HepG2 (cell line): ENCODE results near the gene CCDC201. TPM values are rescaled to one million over a fixed set of nuclear protein-coding genes. Genes with fewer than 3 reads are reported as not detected.
A peak's percentile ranks its signal among the peaks of the same experiment; 100 is the strongest.

ENCODE experiments used
- BRF2 ChIP-seq: sonication (generic); formaldehyde crosslinking; IDR thresholded peaks from 2 replicates; pipeline ENCODE4 v1.8.1; 2022; ENCODE audit warnings: mild to moderate bottlenecking, missing genetic modification reagents
- CREBL2 ChIP-seq: sonication (generic); formaldehyde crosslinking; IDR thresholded peaks from 2 replicates; pipeline ENCODE4 v1.8.1; 2023; ENCODE audit warnings: missing genetic modification reagents, mild to moderate bottlenecking, borderline replicate concordance
- DMAP1 ChIP-seq: IDR thresholded peaks from 2 replicates; pipeline ENCODE4 v1.6.1; 2016
- GZF1 ChIP-seq: sonication (generic); formaldehyde crosslinking; IDR thresholded peaks from 2 replicates; pipeline ENCODE4 v1.5.1; 2020; ENCODE audit warnings: mild to moderate bottlenecking, missing genetic modification reagents
- HDAC2 ChIP-seq: sonication (generic); formaldehyde crosslinking; IDR thresholded peaks from 2 replicates; pipeline ENCODE4 v1.4.0; 2020; ENCODE audit warnings: missing genetic modification reagents
- HINFP ChIP-seq: sonication (generic); formaldehyde crosslinking; IDR thresholded peaks from 2 replicates; pipeline ENCODE4 v1.4.0; 2020; ENCODE audit warnings: low read depth, mild to moderate bottlenecking, missing genetic modification reagents
- KLF13 ChIP-seq: sonication (generic); formaldehyde crosslinking; IDR thresholded peaks from 2 replicates; pipeline ENCODE4 v1.4.0; 2020; ENCODE audit warnings: mild to moderate bottlenecking, missing genetic modification reagents
- MXD3 ChIP-seq: IDR thresholded peaks from 2 replicates; pipeline ENCODE4 v1.6.1; 2016; ENCODE audit warnings: mild to moderate bottlenecking, missing biosample characterization, missing genetic modification reagents
- ONECUT2 ChIP-seq: sonication (generic); formaldehyde crosslinking; IDR thresholded peaks from 2 replicates; pipeline ENCODE4 v1.4.0; 2020; ENCODE audit warnings: missing genetic modification reagents
- PAF1 ChIP-seq: IDR thresholded peaks from 2 replicates; pipeline ENCODE4 v1.6.1; 2016; ENCODE audit warnings: missing genetic modification reagents, missing compliant biosample characterization
- REST ChIP-seq, 2 experiments: IDR thresholded peaks; 2 replicates each; pipeline ENCODE4 v1.6.1; 2011 to 2012; ENCODE audit warnings: low read length in 2 of 2, borderline replicate concordance in 1 of 2, low read depth in 1 of 2, mild to moderate bottlenecking in 1 of 2, moderate library complexity in 1 of 2
- RFX5 ChIP-seq: IDR thresholded peaks from 2 replicates; pipeline ENCODE4 v1.6.1; 2011; ENCODE audit warnings: low read depth, low read length, improper control_type of control experiment
- RXRB ChIP-seq: IDR thresholded peaks from 2 replicates; pipeline ENCODE4 v1.6.1; 2016; ENCODE audit warnings: borderline replicate concordance, missing genetic modification reagents, missing compliant biosample characterization
- TFAP4 ChIP-seq: sonication (generic); IDR thresholded peaks from 2 replicates; pipeline ENCODE4 v1.6.1; 2016; ENCODE audit warnings: low read depth, borderline replicate concordance
- ZBTB14 ChIP-seq: sonication (generic); formaldehyde crosslinking; IDR thresholded peaks from 2 replicates; pipeline ENCODE4 v1.4.0; 2020; ENCODE audit warnings: missing genetic modification reagents
- ZNF235 ChIP-seq: sonication (generic); formaldehyde crosslinking; IDR thresholded peaks from 2 replicates; pipeline ENCODE4 v1.8.1; 2023; ENCODE audit warnings: mild to moderate bottlenecking, missing genetic modification reagents, borderline replicate concordance
- ZNF30 ChIP-seq: sonication (generic); formaldehyde crosslinking; IDR thresholded peaks from 2 replicates; pipeline ENCODE4 v1.5.0; 2020; ENCODE audit warnings: mild to moderate bottlenecking, missing genetic modification reagents
- ZNF562 ChIP-seq: sonication (generic); formaldehyde crosslinking; IDR thresholded peaks from 2 replicates; pipeline ENCODE4 v1.8.0; 2022; ENCODE audit warnings: missing genetic modification reagents, borderline replicate concordance
- ZNF614 ChIP-seq: IDR thresholded peaks from 2 replicates; pipeline ENCODE4 v1.6.1; 2018; ENCODE audit warnings: missing biosample characterization, missing genetic modification reagents, inconsistent platforms, borderline replicate concordance
- ZNF775 ChIP-seq: sonication (generic); formaldehyde crosslinking; IDR thresholded peaks from 2 replicates; pipeline ENCODE4 v1.4.0; 2020; ENCODE audit warnings: missing genetic modification reagents, mild to moderate bottlenecking, moderate library complexity, borderline replicate concordance
- polyA plus RNA-seq, 8 experiments: library from polyadenylated mRNA; depleted of rRNA in 3 of 8; stranded (reverse) in 7 of 8; unstranded in 1 of 8; fragments of >200 nt; fragmentation: Illumina TruSeq in 4 of 8; extraction: Trizol in 4 of 8; gene quantifications; 2 replicates each; pipeline versions ENCODE4 v1.2.1 to v1.2.3, GENCODE V29; 2011 to 2016; ENCODE audit warnings: low read depth in 4 of 8, missing spikeins in 1 of 8, mixed read lengths in 1 of 8; ENCODE audit not compliant: insufficient read depth in 1 of 8
- total RNA-seq, 5 experiments: library from RNA; depleted of rRNA; stranded (reverse); fragments of >200 nt; fragmentation: Illumina TruSeq; extraction: Trizol; gene quantifications; 2 replicates each; pipeline ENCODE4 v1.2.3, GENCODE V29; 2016; ENCODE audit warnings: low read depth in 1 of 5

Gene CCDC201
- total and polyA plus RNA-seq, 2 of the 13 experiments (the other 11 are each of a cell fraction or from before 2014, with no cell fraction given), result 0.92 TPM; not detected in 1

- peak; percentile 11; the same call in 1 of the 2 replicates for TF ChIP-seq TFAP4
- TF ChIP-seq DMAP1, result no peak
- TF ChIP-seq RXRB (CRISPR knock-in tag), result peak; percentile 5; the same call in 1 of the 2 replicates
- 0 out of 2 replicates have a peak, but pooled peaks have one; percentile 54 for TF ChIP-seq CREBL2 (CRISPR knock-in tag)
- TF ChIP-seq GZF1 (CRISPR knock-in tag), result no peak
- 0 out of 2 replicates have a peak, but pooled peaks have one; percentile 5 for TF ChIP-seq MXD3 (CRISPR knock-in tag)
- 0 out of 2 replicates have a peak, but pooled peaks have one; percentile 12 for TF ChIP-seq HDAC2
- TF ChIP-seq RFX5, result no peak
- no peak for TF ChIP-seq REST (IDR thresholded peaks at IDR 0.05; ENCODE audit: borderline replicate concordance in 1 of 2, low read depth in 1 of 2, low read length in 2 of 2)
- no peak for TF ChIP-seq ZNF614 (CRISPR knock-in tag)
- no peak for TF ChIP-seq ZNF775
- TF ChIP-seq KLF13 (CRISPR knock-in tag), result no peak
- no peak for TF ChIP-seq ONECUT2 (CRISPR knock-in tag)
- no peak for TF ChIP-seq BRF2 (CRISPR knock-in tag)
- TF ChIP-seq PAF1 (CRISPR knock-in tag), result peak; percentile 96
- no peak for TF ChIP-seq ZNF235 (CRISPR knock-in tag)
- TF ChIP-seq ZNF562 (CRISPR knock-in tag), result no peak
- TF ChIP-seq ZBTB14 (CRISPR knock-in tag), result no peak
- TF ChIP-seq HINFP (CRISPR knock-in tag), result no peak
- no peak for TF ChIP-seq ZNF30 (CRISPR knock-in tag)
Observed at GRCh38 chr7:45890125-45890901, 17.4 kb upstream of the CCDC201 start (continued).
